Testis (tissue), 2 donors: Measurements from ENCODE around the gene LTBP1.

Experiments
- POLR2A ChIP-seq: fragments of 450-650 bp; IDR thresholded peaks from one replicate; pipeline ENCODE4 v1.6.1; 2017; ENCODE audit warnings: antibody characterized with exemption, mild to moderate bottlenecking, moderate library complexity
- TF ChIP-seq, protein P1 (sequence below), 3 experiments: fragments of 450-650 bp in 2 of 3; fragments of 200-600 bp in 1 of 3; sonication (generic) in 1 of 3; IDR thresholded peaks; one replicate each; pipeline ENCODE4 v1.5.1; 2016 to 2019; ENCODE audit warnings: antibody characterized with exemption in 3 of 3, mild to moderate bottlenecking in 2 of 3, moderate library complexity in 1 of 3

DNA sequence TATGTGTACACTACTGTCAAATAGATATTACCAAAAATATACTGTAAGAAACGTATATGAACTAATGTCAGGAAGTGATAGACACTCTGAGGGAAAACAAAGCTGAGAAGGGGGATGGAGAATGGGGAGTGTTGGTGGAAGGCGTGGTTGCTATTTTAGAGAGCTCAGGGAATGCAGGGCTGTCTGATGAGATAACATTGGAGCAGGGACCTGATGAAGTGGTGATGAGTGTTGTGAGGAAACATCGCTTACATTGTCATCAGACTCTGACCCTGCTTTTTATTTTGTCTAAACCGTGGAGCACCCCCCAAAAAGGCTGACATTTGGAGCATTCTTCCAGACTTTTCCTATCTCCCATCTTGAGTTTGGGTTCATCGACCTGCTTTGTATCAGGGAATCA, 194.7 kb downstream of the LTBP1 start:
- TF ChIP-seq, protein P1, sequence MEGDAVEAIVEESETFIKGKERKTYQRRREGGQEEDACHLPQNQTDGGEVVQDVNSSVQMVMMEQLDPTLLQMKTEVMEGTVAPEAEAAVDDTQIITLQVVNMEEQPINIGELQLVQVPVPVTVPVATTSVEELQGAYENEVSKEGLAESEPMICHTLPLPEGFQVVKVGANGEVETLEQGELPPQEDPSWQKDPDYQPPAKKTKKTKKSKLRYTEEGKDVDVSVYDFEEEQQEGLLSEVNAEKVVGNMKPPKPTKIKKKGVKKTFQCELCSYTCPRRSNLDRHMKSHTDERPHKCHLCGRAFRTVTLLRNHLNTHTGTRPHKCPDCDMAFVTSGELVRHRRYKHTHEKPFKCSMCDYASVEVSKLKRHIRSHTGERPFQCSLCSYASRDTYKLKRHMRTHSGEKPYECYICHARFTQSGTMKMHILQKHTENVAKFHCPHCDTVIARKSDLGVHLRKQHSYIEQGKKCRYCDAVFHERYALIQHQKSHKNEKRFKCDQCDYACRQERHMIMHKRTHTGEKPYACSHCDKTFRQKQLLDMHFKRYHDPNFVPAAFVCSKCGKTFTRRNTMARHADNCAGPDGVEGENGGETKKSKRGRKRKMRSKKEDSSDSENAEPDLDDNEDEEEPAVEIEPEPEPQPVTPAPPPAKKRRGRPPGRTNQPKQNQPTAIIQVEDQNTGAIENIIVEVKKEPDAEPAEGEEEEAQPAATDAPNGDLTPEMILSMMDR (IDR thresholded peaks at IDR 0.05): no peak
- no peak for TF ChIP-seq POLR2A
